ENCODE data around the gene NCOR1.
"Not testable (repeated sequence)": the region's sequence is repeated elsewhere in the genome, so short reads cannot be mapped to it uniquely, and the experiment has no call there.

NCOR1 gene

GRCh38 chr17:16086957-16087356 is 128.4 kb downstream of the NCOR1 start:
- no peak for DNase-seq (ENCODE audit: low read depth)

- peak; percentile 61 for DNase-seq (ENCODE audit: low read depth)
These were observed 130.2 kb downstream of the NCOR1 start for GRCh38 chr17:16085066-16085699.

- DNase-seq (ENCODE audit: low read depth) = no peak
These were observed 132.1 kb downstream of the NCOR1 start for GRCh38 chr17:16083223-16083622.

GRCh38 chr17:16081507-16082087 is 133.7 kb downstream of the NCOR1 start:
- DNase-seq (ENCODE audit: low read depth) = no peak

GRCh38 chr17:16080366-16080765 is 135.0 kb downstream of the NCOR1 start:
- no peak for DNase-seq (ENCODE audit: low read depth)

- DNase-seq (ENCODE audit: low read depth) = no peak
These were observed 139.4 kb downstream of the NCOR1 start for GRCh38 chr17:16075949-16076348.

- DNase-seq (ENCODE audit: low read depth) = no peak
These were observed 140.9 kb downstream of the NCOR1 start for GRCh38 chr17:16074423-16074822.

- DNase-seq (ENCODE audit: low read depth) = no peak
These were observed 141.5 kb downstream of the NCOR1 start for GRCh38 chr17:16073845-16074244.

- DNase-seq (ENCODE audit: low read depth) = no peak
These were observed 143.3 kb downstream of the NCOR1 start for GRCh38 chr17:16072031-16072430.

GRCh38 chr17:16068323-16068722 is 147.0 kb downstream of the NCOR1 start:
- no peak for DNase-seq (ENCODE audit: low read depth)

GRCh38 chr17:16066125-16066524 is 149.2 kb downstream of the NCOR1 start:
- no peak for DNase-seq (ENCODE audit: low read depth)

GRCh38 chr17:16061631-16062030 is 153.7 kb downstream of the NCOR1 start:
- no peak for DNase-seq (ENCODE audit: low read depth)

GRCh38 chr17:16055139-16055538 is 160.2 kb downstream of the NCOR1 start:
- DNase-seq (ENCODE audit: low read depth) = not testable (repeated sequence)

- no peak for DNase-seq (ENCODE audit: low read depth)
These were observed 162.8 kb downstream of the NCOR1 start for GRCh38 chr17:16052486-16052885.

GRCh38 chr17:16050844-16051243 is 164.5 kb downstream of the NCOR1 start:
- no peak for DNase-seq (ENCODE audit: low read depth)

- no peak for DNase-seq (ENCODE audit: low read depth)
These were observed 166.4 kb downstream of the NCOR1 start for GRCh38 chr17:16048811-16049449.

GRCh38 chr17:16046966-16047365 is 168.4 kb downstream of the NCOR1 start:
- DNase-seq (ENCODE audit: low read depth) = no peak

- DNase-seq (ENCODE audit: low read depth) = no peak
These were observed 170.8 kb downstream of the NCOR1 start for GRCh38 chr17:16044487-16044886.

- DNase-seq (ENCODE audit: low read depth) = peak; percentile 26
These were observed 174.6 kb downstream of the NCOR1 start for GRCh38 chr17:16040710-16041251.

- peak; percentile 27 for DNase-seq (ENCODE audit: low read depth)
These were observed 177.7 kb downstream of the NCOR1 start for GRCh38 chr17:16037636-16038035.

GRCh38 chr17:16036261-16036660 is 179.1 kb downstream of the NCOR1 start:
- DNase-seq (ENCODE audit: low read depth) = no peak

GRCh38 chr17:16033729-16034349 is 181.5 kb downstream of the NCOR1 start:
- DNase-seq (ENCODE audit: low read depth) = no peak
